IMR-90 (cell line): ENCODE data around the gene SH2D4B. TPM values are rescaled to one million over a fixed set of nuclear protein-coding genes. Genes with fewer than 3 reads are reported as not detected.

Experiments
- ATAC-seq: fragments of 200-7000 bp; cut with Tn5 transposase; 2 replicates; pipeline ENCODE4 v1.9.1; 2020; ENCODE audit warnings: low read depth, mild to moderate bottlenecking, moderate library complexity
- BruUV-seq: library from RNA; stranded (reverse); fragments of 400-500 nt; replicated peaks from 2 replicates; lab custom pipeline; 2021; lab: Mats Ljungman, UMichigan
- CTCF ChIA-PET: fragments of 300-600 bp; formaldehyde crosslinking; extraction: SDS; loops from one replicate; lab custom pipeline; 2021; ENCODE audit warnings: antibody characterized with exemption; lab: Yijun Ruan, JAX
- POLR2A ChIA-PET: fragments of 300-600 bp; sonication (Branson Sonifier 250); formaldehyde crosslinking; loops from one replicate; lab custom pipeline; 2022; ENCODE audit warnings: antibody characterized with exemption; ENCODE audit not compliant: unreplicated experiment; lab: Charles Lee
- DNase-seq: peaks from one replicate; pipeline ENCODE4 v3.0.0; 2013
- H2AFZ ChIP-seq: replicated peaks from 2 replicates; pipeline ENCODE3; 2013; ENCODE audit warnings: low read length, mild to moderate bottlenecking; ENCODE audit not compliant: poor library complexity
- H2AK5ac ChIP-seq: 2 replicates; pipeline ENCODE4 v1.6.1; 2013; ENCODE audit warnings: low read depth, low read length, inconsistent platforms
- H2AK9ac ChIP-seq: replicated peaks from 2 replicates; pipeline ENCODE3; 2013; ENCODE audit warnings: mild to moderate bottlenecking, low read depth, low read length, moderate library complexity; ENCODE audit not compliant: poor library complexity
- H2BK120ac ChIP-seq: 2 replicates; pipeline ENCODE4 v1.6.1; 2013; ENCODE audit warnings: low read depth, low read length, inconsistent platforms
- H2BK15ac ChIP-seq: 3 replicates; pipeline ENCODE4 v1.6.1; 2013; ENCODE audit warnings: low read depth, low read length, inconsistent platforms
- H2BK20ac ChIP-seq: 2 replicates; pipeline ENCODE4 v1.6.1; 2013; ENCODE audit warnings: low read depth, mild to moderate bottlenecking, inconsistent platforms, low read length, moderate library complexity
- H2BK5ac ChIP-seq: 2 replicates; pipeline ENCODE4 v1.6.1; 2013; ENCODE audit warnings: mild to moderate bottlenecking, low read depth, low read length, inconsistent platforms; ENCODE audit not compliant: poor library complexity, severe bottlenecking
- H3K14ac ChIP-seq: replicated peaks from 2 replicates; pipeline ENCODE4 v1.6.1; 2013; ENCODE audit warnings: low read depth, low read length, inconsistent platforms
- H3K18ac ChIP-seq: 2 replicates; pipeline ENCODE4 v1.6.1; 2013; ENCODE audit warnings: low read depth, low read length, control low read depth
- H3K23ac ChIP-seq: 2 replicates; pipeline ENCODE4 v1.6.1; 2013; ENCODE audit warnings: low read depth, low read length, inconsistent platforms
- H3K27ac ChIP-seq: 2 replicates; pipeline ENCODE4 v1.5.1; 2013; ENCODE audit warnings: mild to moderate bottlenecking, control low read depth, low read length; ENCODE audit not compliant: insufficient read depth
- H3K27me3 ChIP-seq: 2 replicates; pipeline ENCODE4 v1.6.1; 2013; ENCODE audit warnings: low read length; ENCODE audit not compliant: control insufficient read depth, insufficient read depth
- H3K36me3 ChIP-seq: 2 replicates; pipeline ENCODE4 v1.6.1; 2013; ENCODE audit warnings: low read length, mixed read lengths; ENCODE audit not compliant: control insufficient read depth, insufficient read depth
- H3K4ac ChIP-seq: 2 replicates; pipeline ENCODE4 v1.6.1; 2013; ENCODE audit warnings: low read depth, low read length, inconsistent platforms
- H3K4me1 ChIP-seq: 2 replicates; pipeline ENCODE4 v1.6.1; 2013; ENCODE audit warnings: low read length, mixed read lengths; ENCODE audit not compliant: control insufficient read depth, insufficient read depth
- H3K4me2 ChIP-seq: 2 replicates; pipeline ENCODE4 v1.6.1; 2013; ENCODE audit warnings: low read depth, mild to moderate bottlenecking, control low read depth, low read length, moderate library complexity
- H3K4me3 ChIP-seq: 2 replicates; pipeline ENCODE4 v1.5.1; 2013; ENCODE audit warnings: low read depth, mild to moderate bottlenecking, control low read depth, low read length, moderate library complexity; ENCODE audit not compliant: insufficient read depth
- H3K56ac ChIP-seq: 2 replicates; pipeline ENCODE4 v1.6.1; 2013; ENCODE audit warnings: low read length, inconsistent platforms; ENCODE audit not compliant: insufficient read depth; ENCODE audit errors: extremely low read depth
- H3K79me1 ChIP-seq, 2 experiments: 2 replicates each; pipeline ENCODE4 v1.6.1; 2013; ENCODE audit warnings: low read length in 2 of 2, inconsistent platforms in 1 of 2, low read depth in 1 of 2
- H3K9ac ChIP-seq: 2 replicates; pipeline ENCODE4 v1.6.1; 2013; ENCODE audit warnings: low read depth, low read length, control low read depth
- H3K9me1 ChIP-seq: 2 replicates; pipeline ENCODE4 v1.6.1; 2013; ENCODE audit warnings: low read length, inconsistent platforms; ENCODE audit not compliant: insufficient read depth
- H3K9me3 ChIP-seq: 2 replicates; pipeline ENCODE4 v1.6.1; 2013; ENCODE audit warnings: low read length; ENCODE audit not compliant: control insufficient read depth, insufficient read depth
- H4K20me1 ChIP-seq: 2 replicates; pipeline ENCODE4 v1.6.1; 2013; ENCODE audit warnings: low read length, inconsistent platforms; ENCODE audit not compliant: insufficient read depth
- H4K5ac ChIP-seq: 2 replicates; pipeline ENCODE4 v1.6.1; 2013; ENCODE audit warnings: mild to moderate bottlenecking, low read depth, low read length, control low read depth
- H4K8ac ChIP-seq, 2 experiments: 2 replicates each; pipeline ENCODE4 v1.6.1; 2013; ENCODE audit warnings: low read depth in 2 of 2, low read length in 2 of 2, control low read depth in 1 of 2, inconsistent platforms in 1 of 2
- H4K91ac ChIP-seq: 2 replicates; pipeline ENCODE4 v1.6.1; 2013; ENCODE audit warnings: low read depth, low read length, inconsistent platforms; ENCODE audit not compliant: insufficient read depth
- BHLHE40 ChIP-seq: fragments of 150-350 bp; IDR thresholded peaks from 2 replicates; pipeline ENCODE4 v1.6.1; 2016; ENCODE audit warnings: mild to moderate bottlenecking, low read depth, low read length
- CHD1 ChIP-seq: IDR thresholded peaks from 2 replicates; pipeline ENCODE4 v1.6.1; 2012; ENCODE audit warnings: low read depth, low read length, improper control_type of control experiment
- MXI1 ChIP-seq: IDR thresholded peaks from 2 replicates; pipeline ENCODE4 v1.6.1; 2012; ENCODE audit warnings: low read depth, mild to moderate bottlenecking, low read length, moderate library complexity, borderline replicate concordance
- RAD21 ChIP-seq: IDR thresholded peaks from 2 replicates; pipeline ENCODE4 v1.6.1; 2012; ENCODE audit warnings: low read length, improper control_type of control experiment
- RCOR1 ChIP-seq: IDR thresholded peaks from 2 replicates; pipeline ENCODE4 v1.6.1; 2012; ENCODE audit warnings: mild to moderate bottlenecking, low read length, improper control_type of control experiment; ENCODE audit not compliant: insufficient replicate concordance
- RFX5 ChIP-seq: IDR thresholded peaks from 2 replicates; pipeline ENCODE4 v1.8.0; 2012; ENCODE audit warnings: low read depth, mild to moderate bottlenecking, low read length, moderate library complexity
- SMC3 ChIP-seq: fragments of 150-350 bp; IDR thresholded peaks from 2 replicates; pipeline ENCODE4 v1.6.1; 2016; ENCODE audit warnings: low read depth, mild to moderate bottlenecking, antibody characterized with exemption, low read length, moderate library complexity
- WGBS, 2 experiments: methylation state at CpG; one replicate each; pipeline versions ENCODE4 v1.1.5 to v1.1.7; 2013; ENCODE audit warnings: missing lambda C conversion rate in 2 of 2; ENCODE audit not compliant: insufficient read length in 1 of 2; ENCODE audit errors: extremely low coverage in 2 of 2; 5-methylcytosine and 5-hydroxymethylcytosine counted together
- dilution Hi-C: fragments of 300-500 bp; cut with HindIII; formaldehyde crosslinking; loops from one replicate; pipeline ENCODE4 v1.14.3; 2018; ENCODE audit warnings: low sequenced_read_pairs; ENCODE audit not compliant: unreplicated experiment
- in situ Hi-C: fragments of 300-500 bp; cut with MboI; formaldehyde crosslinking; loops from 3 replicates; pipeline ENCODE4 v1.14.3; 2019; ENCODE audit warnings: low sequenced_read_pairs, inconsistent platforms, mixed read lengths
- intact Hi-C: fragments of 100-400 bp; cut with micrococcal nuclease; formaldehyde crosslinking; loops from 2 replicates; pipeline ENCODE4 v1.10.0; 2022
- polyA plus RNA-seq, 3 experiments: library from polyadenylated mRNA; depleted of rRNA; stranded (reverse); fragments of >200 nt; gene quantifications; 2 replicates each; pipeline ENCODE4 v1.2.3, GENCODE V29; 2012; ENCODE audit warnings: low replicate concordance in 1 of 3
- total RNA-seq: library from RNA; depleted of rRNA; stranded (reverse); fragments of >200 nt; gene quantifications from 2 replicates; pipeline ENCODE4 v1.2.3, GENCODE V29; 2012
- TF ChIP-seq, protein P1 (sequence below): conservative IDR thresholded peaks from 2 replicates; pipeline ENCODE4 v1.5.1; 2012; ENCODE audit warnings: mild to moderate bottlenecking, low read depth, low read length, improper control_type of control experiment
- TF ChIP-seq, protein P2 (sequence below): fragments of 150-350 bp; IDR thresholded peaks from 2 replicates; pipeline ENCODE4 v1.6.1; 2017; ENCODE audit warnings: mild to moderate bottlenecking, antibody characterized with exemption, low read length, low read depth

Gene SH2D4B
- total and polyA plus RNA-seq, 2 of the 4 experiments (the other 2 are of a cell fraction) = not detected

GRCh38 chr10:80614576-80615416 is 77.1 kb downstream of the SH2D4B start:
- no peaks in the 10 kb centered on the region for H3K4me1 ChIP-seq
- H3K23ac ChIP-seq = no peak overlapping the region
- no peak overlapping the region for H3K27ac ChIP-seq
- no TSS peak for BruUV-seq
- no peak overlapping the region for H3K18ac ChIP-seq
- no peaks in the 10 kb centered on the region for H3K9me3 ChIP-seq
- no peaks in the 10 kb centered on the region for H3K9me1 ChIP-seq
- dilution Hi-C loops = no loop called here
- H3K4me2 ChIP-seq = no peak overlapping the region
- no peak overlapping the region for H2BK15ac ChIP-seq
- no peak overlapping the region for H2AK5ac ChIP-seq
- H3K27me3 ChIP-seq = no peaks in the 10 kb centered on the region
- DNase-seq (no peak), ATAC-seq (no peak)
- no peak overlapping the region for H2BK5ac ChIP-seq
- H4K20me1 ChIP-seq = no peaks in the 10 kb centered on the region
- no CpG with 5 or more reads among the region's 5 CpGs for WGBS, 2 experiments
- H3K4ac ChIP-seq = no peak overlapping the region
- H3K4me3 ChIP-seq = no peak overlapping the region
- no peak overlapping the region for H4K5ac ChIP-seq
- no peak overlapping the region for H3K9ac ChIP-seq
- no peak overlapping the region for H3K14ac ChIP-seq
- H2BK120ac ChIP-seq = no peak overlapping the region
- in situ Hi-C loops = no loop called here
- intact Hi-C loops = no loop called here
- H3K79me1 ChIP-seq = no peaks in the 10 kb centered on the region
- H3K36me3 ChIP-seq = no peaks in the 10 kb centered on the region
- TF ChIP-seq MXI1 = no peak
- TF ChIP-seq BHLHE40 = no peak
- TF ChIP-seq RCOR1 = no peak
- TF ChIP-seq, protein P1, sequence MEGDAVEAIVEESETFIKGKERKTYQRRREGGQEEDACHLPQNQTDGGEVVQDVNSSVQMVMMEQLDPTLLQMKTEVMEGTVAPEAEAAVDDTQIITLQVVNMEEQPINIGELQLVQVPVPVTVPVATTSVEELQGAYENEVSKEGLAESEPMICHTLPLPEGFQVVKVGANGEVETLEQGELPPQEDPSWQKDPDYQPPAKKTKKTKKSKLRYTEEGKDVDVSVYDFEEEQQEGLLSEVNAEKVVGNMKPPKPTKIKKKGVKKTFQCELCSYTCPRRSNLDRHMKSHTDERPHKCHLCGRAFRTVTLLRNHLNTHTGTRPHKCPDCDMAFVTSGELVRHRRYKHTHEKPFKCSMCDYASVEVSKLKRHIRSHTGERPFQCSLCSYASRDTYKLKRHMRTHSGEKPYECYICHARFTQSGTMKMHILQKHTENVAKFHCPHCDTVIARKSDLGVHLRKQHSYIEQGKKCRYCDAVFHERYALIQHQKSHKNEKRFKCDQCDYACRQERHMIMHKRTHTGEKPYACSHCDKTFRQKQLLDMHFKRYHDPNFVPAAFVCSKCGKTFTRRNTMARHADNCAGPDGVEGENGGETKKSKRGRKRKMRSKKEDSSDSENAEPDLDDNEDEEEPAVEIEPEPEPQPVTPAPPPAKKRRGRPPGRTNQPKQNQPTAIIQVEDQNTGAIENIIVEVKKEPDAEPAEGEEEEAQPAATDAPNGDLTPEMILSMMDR = no peak
- TF ChIP-seq RFX5 = no peak
- TF ChIP-seq, protein P2, sequence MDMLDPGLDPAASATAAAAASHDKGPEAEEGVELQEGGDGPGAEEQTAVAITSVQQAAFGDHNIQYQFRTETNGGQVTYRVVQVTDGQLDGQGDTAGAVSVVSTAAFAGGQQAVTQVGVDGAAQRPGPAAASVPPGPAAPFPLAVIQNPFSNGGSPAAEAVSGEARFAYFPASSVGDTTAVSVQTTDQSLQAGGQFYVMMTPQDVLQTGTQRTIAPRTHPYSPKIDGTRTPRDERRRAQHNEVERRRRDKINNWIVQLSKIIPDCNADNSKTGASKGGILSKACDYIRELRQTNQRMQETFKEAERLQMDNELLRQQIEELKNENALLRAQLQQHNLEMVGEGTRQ = no peak
- TF ChIP-seq RAD21 = no peak
- TF ChIP-seq SMC3 = no peak
- TF ChIP-seq CHD1 = no peak
- H3K56ac ChIP-seq = no peak overlapping the region
- H4K8ac ChIP-seq = no peak overlapping the region
- POLR2A ChIA-PET = no interaction called here
- no peak overlapping the region for H2BK20ac ChIP-seq
- no peak overlapping the region for H2AK9ac ChIP-seq
- CTCF ChIA-PET = interaction anchor here (0.6 kb wide), 1 partner anchor 12 kb away, joined by 3 read pairs; no protein-coding TSS in a partner anchor
- no peak overlapping the region for H2AFZ ChIP-seq
- H4K91ac ChIP-seq = no peak overlapping the region
